AG04449 (cell line): ENCODE measurements around the gene SEC14L1.

Experiments used
- CTCF ChIA-PET: fragments of 350-600 bp; formaldehyde crosslinking; extraction: SDS; loops from one replicate; lab custom pipeline; 2021; ENCODE audit warnings: antibody characterized with exemption; lab: Yijun Ruan, JAX
- POLR2A ChIA-PET: fragments of 400-600, 350-600 bp; formaldehyde crosslinking; extraction: SDS; loops from one replicate; lab custom pipeline; 2020; ENCODE audit warnings: antibody characterized with exemption, inconsistent platforms; lab: Yijun Ruan, JAX
- DNase-seq: peaks from one replicate; pipeline ENCODE4 v3.0.0-alpha.2; 2010; ENCODE audit warnings: low read depth, low spot score
- H3K4me3 ChIP-seq: 2 replicates; pipeline ENCODE4 v1.5.1; 2011; ENCODE audit warnings: low read depth, mild to moderate bottlenecking, control low read depth, low read length
- CTCF ChIP-seq: IDR thresholded peaks from one replicate; pipeline ENCODE4 v1.5.1; 2011; ENCODE audit warnings: mild to moderate bottlenecking, moderate library complexity, low read length, control low read depth, inconsistent platforms; ENCODE audit not compliant: insufficient read depth; ENCODE audit errors: missing control alignments

The SEC14L1 gene

GRCh38 chr17:77194179-77194578 lies 53.4 kb downstream of the SEC14L1 start:
- no peak for TF ChIP-seq CTCF
- ChIA-PET CTCF (no interaction called here), POLR2A (no interaction called here)
- DNase-seq = no peak
- no peak overlapping the region for H3K4me3 ChIP-seq

GRCh38 chr17:77196251-77196650 lies 55.5 kb downstream of the SEC14L1 start:
- no peak for DNase-seq
- CTCF ChIA-PET = interaction anchor here (0.9 to 2.2 kb wide), 6 partner anchors 9 to 101 kb away, joined by 3 to 8 read pairs (median 4); no protein-coding TSS in a partner anchor
- TF ChIP-seq CTCF = no peak
- H3K4me3 ChIP-seq = no peak overlapping the region
- POLR2A ChIA-PET = no interaction called here

GRCh38 chr17:77197115-77197514 lies 56.3 kb downstream of the SEC14L1 start:
- TF ChIP-seq CTCF = no peak
- ChIA-PET POLR2A (no interaction called here), CTCF (interaction anchor here (1.0 to 2.2 kb wide), 4 partner anchors 9 to 27 kb away, joined by 3 to 6 read pairs (median 4); no protein-coding TSS in a partner anchor)
- H3K4me3 ChIP-seq = no peak overlapping the region
- no peak for DNase-seq

GRCh38 chr17:77200711-77201110 lies 59.9 kb downstream of the SEC14L1 start:
- TF ChIP-seq CTCF = no peak
- no peak overlapping the region for H3K4me3 ChIP-seq
- POLR2A ChIA-PET = no interaction called here
- CTCF ChIA-PET = no interaction called here
- DNase-seq = no peak

GRCh38 chr17:77203436-77203835 lies 62.7 kb downstream of the SEC14L1 start:
- CTCF ChIA-PET = interaction anchor here (1.1 to 1.5 kb wide), 3 partner anchors 105 to 116 kb away, joined by 3 to 4 read pairs (median 3); no protein-coding TSS in a partner anchor
- H3K4me3 ChIP-seq = no peak overlapping the region
- DNase-seq = no peak
- POLR2A ChIA-PET = no interaction called here
- TF ChIP-seq CTCF = no peak

- DNase-seq = no peak
- no peak overlapping the region for H3K4me3 ChIP-seq
- no peak for TF ChIP-seq CTCF
- POLR2A ChIA-PET = no interaction called here
- CTCF ChIA-PET = interaction anchor here (0.6 to 1.5 kb wide), 2 partner anchors 106 to 115 kb away, joined by 3 read pairs; no protein-coding TSS in a partner anchor
Measured at GRCh38 chr17:77203846-77204245, 63.1 kb downstream of the SEC14L1 start.
